ENCODE data around the gene VPS37D.
"Not testable (repeated sequence)": the region's sequence is repeated elsewhere in the genome, so short reads cannot be mapped to it uniquely, and the experiment has no call there.

VPS37D gene

GRCh38 chr7:73667344-73668102 is at the start of gene VPS37D:
VPS37D (plus strand) TSS chr7:73667831; CDS start chr7:73667959, 128 bp downstream.
- peak; percentile 51 to 73 for DNase-seq

- DNase-seq = no peak
Observed at GRCh38 chr7:73618538-73618937, 49.1 kb upstream of the VPS37D start.

GRCh38 chr7:73619394-73619793 is 48.2 kb upstream of the VPS37D start:
- not testable (repeated sequence) for DNase-seq

GRCh38 chr7:73621168-73622063 is 46.2 kb upstream of the VPS37D start:
- DNase-seq = no peak

GRCh38 chr7:73622527-73622908 is 45.1 kb upstream of the VPS37D start:
- DNase-seq = no peak

GRCh38 chr7:73622909-73623797 is 44.5 kb upstream of the VPS37D start:
- DNase-seq = no peak

GRCh38 chr7:73623798-73624668 is 43.6 kb upstream of the VPS37D start, which contains the start of gene MLXIPL:
MLXIPL (minus strand) TSS chr7:73624522; CDS start chr7:73624492, 30 bp downstream.
- DNase-seq = peak in 1 of 2 experiments; percentile 62

GRCh38 chr7:73624669-73625001 is 43.0 kb upstream of the VPS37D start:
- DNase-seq = no peak

- no peak for DNase-seq
Observed at GRCh38 chr7:73625276-73625675, 42.4 kb upstream of the VPS37D start.

GRCh38 chr7:73626814-73627213 is 40.8 kb upstream of the VPS37D start:
- DNase-seq = peak in 1 of 2 experiments; percentile 50

GRCh38 chr7:73628504-73628903 is 39.1 kb upstream of the VPS37D start:
- no peak for DNase-seq

GRCh38 chr7:73631558-73631957 is 36.1 kb upstream of the VPS37D start:
- no peak for DNase-seq

- DNase-seq = no peak
Observed at GRCh38 chr7:73633323-73633722, 34.3 kb upstream of the VPS37D start.

GRCh38 chr7:73633844-73634243 is 33.8 kb upstream of the VPS37D start:
- no peak for DNase-seq

- no peak for DNase-seq
Observed at GRCh38 chr7:73635428-73636200, 32.0 kb upstream of the VPS37D start.

GRCh38 chr7:73638911-73639310 is 28.7 kb upstream of the VPS37D start:
- no peak for DNase-seq

- DNase-seq = no peak
Observed at GRCh38 chr7:73642834-73643233, 24.8 kb upstream of the VPS37D start.

GRCh38 chr7:73644688-73645286 is 22.8 kb upstream of the VPS37D start:
- DNase-seq = no peak

GRCh38 chr7:73645643-73646174 is 21.9 kb upstream of the VPS37D start:
- no peak for DNase-seq

Data from NCI-H446 (cell line).